HL-60 (cell line): ENCODE results near the gene CHCHD1.

Source experiments
- GABPA ChIP-seq: IDR thresholded peaks from 2 replicates; pipeline ENCODE4 v1.6.1; 2012; ENCODE audit warnings: low read depth
- POLR2AphosphoS5 ChIP-seq: IDR thresholded peaks from 2 replicates; pipeline ENCODE4 v1.6.1; 2012; ENCODE audit warnings: low read depth
- TF ChIP-seq, protein P1 (sequence below): IDR thresholded peaks from one replicate; pipeline ENCODE4 v1.5.1; 2011; ENCODE audit warnings: low read length, control low read depth, inconsistent platforms; ENCODE audit not compliant: insufficient read depth

- no peak for TF ChIP-seq POLR2AphosphoS5
- TF ChIP-seq, protein P1, sequence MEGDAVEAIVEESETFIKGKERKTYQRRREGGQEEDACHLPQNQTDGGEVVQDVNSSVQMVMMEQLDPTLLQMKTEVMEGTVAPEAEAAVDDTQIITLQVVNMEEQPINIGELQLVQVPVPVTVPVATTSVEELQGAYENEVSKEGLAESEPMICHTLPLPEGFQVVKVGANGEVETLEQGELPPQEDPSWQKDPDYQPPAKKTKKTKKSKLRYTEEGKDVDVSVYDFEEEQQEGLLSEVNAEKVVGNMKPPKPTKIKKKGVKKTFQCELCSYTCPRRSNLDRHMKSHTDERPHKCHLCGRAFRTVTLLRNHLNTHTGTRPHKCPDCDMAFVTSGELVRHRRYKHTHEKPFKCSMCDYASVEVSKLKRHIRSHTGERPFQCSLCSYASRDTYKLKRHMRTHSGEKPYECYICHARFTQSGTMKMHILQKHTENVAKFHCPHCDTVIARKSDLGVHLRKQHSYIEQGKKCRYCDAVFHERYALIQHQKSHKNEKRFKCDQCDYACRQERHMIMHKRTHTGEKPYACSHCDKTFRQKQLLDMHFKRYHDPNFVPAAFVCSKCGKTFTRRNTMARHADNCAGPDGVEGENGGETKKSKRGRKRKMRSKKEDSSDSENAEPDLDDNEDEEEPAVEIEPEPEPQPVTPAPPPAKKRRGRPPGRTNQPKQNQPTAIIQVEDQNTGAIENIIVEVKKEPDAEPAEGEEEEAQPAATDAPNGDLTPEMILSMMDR = no peak
- TF ChIP-seq GABPA = no peak
Observed at GRCh38 chr10:73781548-73781878, 335 bp upstream of the CHCHD1 start.
